ENCODE measurements around the gene FARP1.

FARP1 gene

DNA sequence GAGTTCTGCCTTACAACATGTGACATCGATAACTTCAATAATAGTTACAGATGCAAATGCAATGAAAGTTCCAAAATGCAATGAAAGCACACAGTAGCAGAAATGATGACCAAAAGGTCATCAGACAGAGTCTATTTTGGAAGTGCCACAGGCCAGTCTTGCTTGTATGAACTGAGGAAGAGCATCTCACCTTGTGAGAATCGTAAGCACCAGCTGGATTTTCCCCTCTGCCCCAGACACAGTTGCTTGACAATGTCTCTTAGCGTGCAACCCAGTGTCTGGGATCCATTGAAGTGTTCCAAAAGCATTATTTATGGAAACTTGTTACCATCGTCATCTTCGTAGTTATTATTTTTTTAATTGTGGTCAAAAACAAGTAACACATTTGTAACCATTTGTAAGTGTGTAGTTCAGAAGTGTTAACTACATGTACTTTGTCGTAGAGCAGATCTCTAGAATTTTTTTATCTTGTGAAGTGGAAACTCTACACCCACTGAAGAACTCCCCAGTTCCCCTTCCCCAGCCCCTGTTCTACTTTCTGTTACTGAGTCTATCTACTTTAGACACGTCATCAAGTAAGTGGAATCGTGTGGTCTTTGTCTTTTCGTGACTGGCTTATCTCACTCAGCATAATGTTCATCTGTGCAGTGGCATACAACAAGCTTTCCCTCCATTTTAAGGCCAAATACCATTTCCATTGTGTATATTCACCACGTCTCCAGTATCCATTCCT, 204.2 kb downstream of the FARP1 start:
- no peak overlapping the region for H3K4me3 ChIP-seq (ENCODE audit: low read length)
- DNase-seq (ENCODE audit: low read depth): no peak
- TF ChIP-seq CTCF (conservative IDR thresholded peaks at IDR 0.05; ENCODE audit: low read depth, low read length): no peak

GRCh38 chr13:98347756-98348155, 204.9 kb downstream of the FARP1 start:
- TF ChIP-seq CTCF (conservative IDR thresholded peaks at IDR 0.05; ENCODE audit: low read depth, low read length): no peak
- H3K4me3 ChIP-seq (ENCODE audit: low read length): no peak overlapping the region
- no peak for DNase-seq (ENCODE audit: low read depth)

GRCh38 chr13:98348466-98349200, 205.7 kb downstream of the FARP1 start:
- H3K4me3 ChIP-seq (ENCODE audit: low read length): no peak overlapping the region
- TF ChIP-seq CTCF (conservative IDR thresholded peaks at IDR 0.05; ENCODE audit: low read depth, low read length): no peak

GRCh38 chr13:98349731-98350305, 206.9 kb downstream of the FARP1 start:
- DNase-seq (ENCODE audit: low read depth): no peak
- TF ChIP-seq CTCF (conservative IDR thresholded peaks at IDR 0.05; ENCODE audit: low read depth, low read length): peak; percentile 45
- no peak overlapping the region for H3K4me3 ChIP-seq (ENCODE audit: low read length)

More at GRCh38 chr13:98348466-98349200, 205.7 kb downstream of the FARP1 start:
- no peak for DNase-seq (ENCODE audit: low read depth)

DNA sequence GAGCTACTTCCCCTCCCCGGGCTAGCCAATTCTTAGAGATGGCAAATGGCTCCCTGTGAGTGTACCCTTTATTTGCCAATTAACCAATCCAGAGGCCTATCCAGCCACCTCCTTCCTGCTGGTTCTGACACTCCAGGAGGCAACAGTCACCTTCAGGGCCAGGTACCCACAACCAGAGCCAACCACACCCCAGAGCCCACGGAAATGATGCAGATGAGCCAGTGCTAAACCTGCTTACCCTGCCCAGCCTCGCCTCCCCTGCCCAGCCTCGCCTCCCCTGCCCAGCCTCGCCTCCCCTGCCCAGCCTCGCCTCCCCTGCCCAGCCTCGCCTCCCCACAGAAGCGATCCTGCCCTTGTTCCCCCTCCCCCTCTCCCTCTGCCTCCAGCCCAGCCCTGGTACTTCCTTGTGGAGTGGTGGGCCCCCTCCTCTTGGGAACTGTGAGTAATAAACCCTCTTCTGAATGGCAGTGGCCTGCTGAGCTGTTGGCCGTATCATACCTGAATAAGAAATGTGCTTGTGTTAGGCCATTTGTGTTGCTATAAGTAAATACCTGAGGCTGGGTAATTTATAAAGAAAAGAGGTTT, 207.9 kb downstream of the FARP1 start:
- TF ChIP-seq CTCF (conservative IDR thresholded peaks at IDR 0.05; ENCODE audit: low read depth, low read length): no peak
- DNase-seq (ENCODE audit: low read depth): no peak
- no peak overlapping the region for H3K4me3 ChIP-seq (ENCODE audit: low read length)

DNA sequence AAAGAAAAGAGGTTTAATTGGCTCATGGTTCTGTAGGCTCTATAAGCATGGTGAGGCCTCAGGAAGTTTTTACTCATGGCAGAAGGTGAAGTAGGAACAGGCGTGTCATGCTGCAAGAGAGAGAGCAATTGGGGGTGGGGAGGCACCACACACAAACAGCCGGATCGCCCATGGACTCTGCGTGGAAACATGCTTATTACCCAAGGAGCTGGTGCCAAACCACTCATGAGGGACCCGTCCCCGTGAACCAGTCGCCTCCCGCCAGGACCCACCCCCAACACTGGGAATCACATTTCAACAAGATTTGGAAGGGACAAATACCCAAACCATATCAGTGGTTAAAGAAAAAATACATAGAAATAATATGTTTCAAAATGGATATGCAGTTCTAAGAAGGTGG, 208.7 kb downstream of the FARP1 start:
- no peak for TF ChIP-seq CTCF (conservative IDR thresholded peaks at IDR 0.05; ENCODE audit: low read depth, low read length)
- H3K4me3 ChIP-seq (ENCODE audit: low read length): no peak overlapping the region
- DNase-seq (ENCODE audit: low read depth): no peak

Measured in retinal pigment epithelial cell (primary cell).